Activated CD8-positive, alpha-beta memory T cell treated with anti-CD3 and anti-CD28 coated beads, Interleukin-2, amount 50 U/mL, for 1 hour (primary cell): ENCODE data around the gene PROSER1.
A peak's percentile ranks its signal among the peaks of the same experiment; 100 is the strongest.
"Not testable (repeated sequence)": the region's sequence is repeated elsewhere in the genome, so short reads cannot be mapped to it uniquely, and the experiment has no call there.

ENCODE experiments used
- DNase-seq: peaks from one replicate; pipeline ENCODE4 v3.0.0-alpha.2; 2020; ENCODE audit errors: extremely low read depth

PROSER1 gene

DNA sequence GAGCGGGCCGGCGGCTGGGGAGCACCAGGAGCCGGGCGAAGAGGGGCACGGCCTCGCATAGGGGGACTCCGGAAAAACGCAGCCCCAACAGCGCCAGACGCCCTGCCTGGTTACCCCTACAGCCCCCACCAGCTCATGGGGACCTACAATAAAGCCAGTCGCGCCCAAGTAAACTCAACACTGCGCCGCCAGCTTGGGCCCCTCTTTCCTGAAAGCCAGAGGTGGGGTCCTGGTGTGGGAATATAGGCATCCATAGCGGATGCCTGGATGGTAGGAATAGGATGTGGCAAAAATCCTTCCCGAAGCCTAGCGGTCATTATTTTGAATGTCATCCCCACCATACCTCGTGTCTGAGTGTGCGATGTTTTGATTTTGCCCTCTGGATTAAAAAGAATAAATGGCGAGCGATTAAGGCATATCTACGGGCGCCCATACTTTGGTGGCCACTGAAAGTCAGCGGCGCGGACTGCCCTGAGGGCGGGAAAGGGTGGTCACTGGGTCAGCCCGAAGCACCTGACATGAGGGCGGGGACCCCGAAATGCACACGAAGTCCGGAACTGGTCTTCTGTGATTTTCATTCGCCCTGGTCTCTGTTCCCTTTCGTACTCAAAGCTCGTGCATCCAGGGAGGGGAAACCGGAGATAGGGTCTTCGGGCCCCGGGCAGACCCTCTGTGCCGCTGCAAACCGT, at the start of gene PROSER1, which contains the start of gene NHLRC3:
TSS of gene PROSER1 (minus strand) at position 210 of the 689 bp plus-strand sequence. CDS start 847 bp downstream, outside the sequence.
TSS of gene NHLRC3 (plus strand) at position 577 of the 689 bp plus-strand sequence. CDS start 184 bp downstream, outside the sequence.
- DNase-seq: peak; percentile 81

DNA sequence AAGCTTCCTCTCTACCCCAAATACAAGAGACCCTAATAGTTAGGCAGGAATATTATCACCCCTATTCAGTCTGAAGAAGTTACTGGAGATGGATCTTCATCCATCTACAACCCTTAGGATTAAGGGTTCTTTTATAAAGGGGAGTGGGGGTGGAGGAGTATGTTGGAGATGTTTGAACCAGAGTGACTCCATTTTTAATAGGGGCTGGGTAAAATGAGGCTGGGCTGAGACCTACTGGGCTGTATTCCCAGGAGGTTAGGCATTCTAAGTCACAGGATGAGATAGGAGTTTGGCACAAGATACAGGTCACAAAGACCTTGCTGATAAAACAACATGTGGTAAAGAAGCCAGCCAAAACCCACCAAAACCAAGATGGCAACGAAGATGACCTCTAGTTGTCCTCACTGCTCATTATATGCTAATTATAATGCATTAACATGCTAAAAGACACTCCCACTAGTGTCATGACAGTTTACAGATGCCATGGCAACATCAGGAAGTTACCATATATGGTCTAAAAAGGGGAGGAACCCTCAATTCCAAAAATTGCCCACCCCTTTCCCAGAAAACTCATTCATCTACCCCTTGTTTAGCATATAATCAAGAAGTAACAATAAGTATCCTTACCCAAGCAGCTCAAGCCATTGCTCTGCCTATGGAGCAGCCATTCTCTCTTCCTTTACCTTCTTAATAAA, 48.5 kb upstream of the PROSER1 start:
- not testable (repeated sequence) for DNase-seq

DNA sequence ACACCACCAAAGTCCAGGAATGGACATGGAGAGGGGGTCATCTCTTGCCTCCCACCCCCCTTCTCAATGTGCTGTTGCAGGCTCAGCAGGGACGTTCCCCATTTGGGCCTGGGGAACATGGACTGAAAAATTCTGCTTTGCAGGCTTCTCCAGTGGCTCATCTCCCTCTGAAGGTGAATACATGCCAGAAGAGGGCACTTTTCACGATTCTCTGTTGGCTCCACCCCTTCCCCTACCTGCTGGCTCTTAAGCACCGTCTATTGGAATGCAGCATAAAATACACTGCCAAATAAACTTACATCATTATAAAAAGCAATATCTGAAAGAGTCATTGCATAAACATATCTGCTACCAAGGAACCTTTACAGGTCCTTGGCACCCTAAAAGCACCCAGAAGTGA, 36.1 kb upstream of the PROSER1 start:
- no peak for DNase-seq

DNA sequence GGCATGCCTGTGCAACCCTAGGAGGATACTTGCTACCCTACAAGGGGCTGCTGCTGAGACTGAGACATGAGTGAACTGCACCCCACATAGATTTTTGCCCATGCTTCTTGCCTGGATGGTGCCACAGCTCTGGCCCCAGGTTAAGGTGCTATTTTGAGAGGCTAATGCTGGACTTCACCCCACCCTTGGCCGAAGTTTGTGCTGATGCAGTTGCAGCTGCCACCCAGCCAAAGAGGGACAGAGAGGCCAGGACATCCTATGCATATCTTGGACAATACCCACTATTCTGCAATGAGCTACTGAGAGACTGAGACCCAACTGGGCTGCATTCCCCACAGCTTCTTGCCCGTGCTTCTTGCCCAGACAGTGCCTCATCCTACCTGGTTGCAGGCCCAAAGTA, 35.0 kb upstream of the PROSER1 start:
- DNase-seq: no peak

DNA sequence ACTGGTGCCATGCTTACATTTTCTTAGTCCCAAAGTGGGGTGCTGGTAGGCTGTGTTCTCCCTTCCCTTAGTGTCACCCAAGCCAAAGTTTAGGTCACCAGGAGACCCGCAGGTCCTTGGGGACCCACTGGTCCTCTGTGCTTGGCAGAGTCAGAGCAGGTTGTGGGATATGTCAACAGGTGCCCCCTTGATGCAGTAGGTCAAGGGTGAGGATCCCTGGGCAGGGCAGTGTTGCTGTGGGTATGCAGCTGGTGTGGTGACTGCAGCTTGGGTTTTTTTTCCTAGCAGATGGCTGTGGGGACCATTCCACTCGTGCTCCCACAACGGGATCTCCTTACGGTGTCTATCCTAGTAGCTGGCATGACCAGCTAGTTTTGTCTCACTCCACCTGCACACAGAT, 24.1 kb upstream of the PROSER1 start:
- no peak for DNase-seq

DNA sequence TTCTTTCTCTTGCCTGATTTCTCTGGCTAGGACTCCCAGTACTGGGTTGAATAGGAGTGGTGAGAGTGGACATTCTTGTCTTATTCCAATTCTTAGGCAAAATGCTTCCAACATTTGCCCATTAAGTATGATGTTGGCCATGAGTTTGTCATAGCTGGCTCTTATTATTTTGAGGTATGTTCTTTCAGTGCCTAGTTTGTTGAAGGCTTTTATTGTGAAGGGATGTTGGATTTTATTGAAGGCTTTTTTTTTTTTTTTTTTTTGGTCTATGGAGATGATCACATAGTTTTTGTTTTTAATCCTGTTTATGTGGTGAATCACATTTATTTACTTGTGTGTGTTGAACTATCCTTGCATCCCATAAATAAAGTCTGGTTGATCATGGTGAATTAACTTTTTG, 20.2 kb upstream of the PROSER1 start:
- no peak for DNase-seq

DNA sequence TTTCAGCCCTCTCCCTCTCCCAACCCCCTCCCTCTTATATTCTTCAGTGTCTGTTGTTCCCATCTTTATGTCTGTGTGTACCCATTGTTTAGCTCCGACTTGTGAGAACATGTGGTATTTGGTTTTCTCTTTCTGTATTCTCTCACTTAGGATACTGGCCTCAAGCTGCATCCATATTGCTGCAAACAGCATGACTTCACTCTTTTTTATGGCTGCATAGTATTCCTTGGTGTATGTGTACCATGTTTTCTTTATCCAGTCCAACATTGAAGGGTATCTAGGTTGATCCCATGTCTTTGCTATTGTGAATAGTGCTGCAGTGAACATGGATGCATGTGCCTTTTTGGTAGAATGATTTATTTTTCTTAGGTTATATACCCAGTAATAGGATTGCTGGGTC, 18.1 kb upstream of the PROSER1 start:
- DNase-seq: no peak

DNA sequence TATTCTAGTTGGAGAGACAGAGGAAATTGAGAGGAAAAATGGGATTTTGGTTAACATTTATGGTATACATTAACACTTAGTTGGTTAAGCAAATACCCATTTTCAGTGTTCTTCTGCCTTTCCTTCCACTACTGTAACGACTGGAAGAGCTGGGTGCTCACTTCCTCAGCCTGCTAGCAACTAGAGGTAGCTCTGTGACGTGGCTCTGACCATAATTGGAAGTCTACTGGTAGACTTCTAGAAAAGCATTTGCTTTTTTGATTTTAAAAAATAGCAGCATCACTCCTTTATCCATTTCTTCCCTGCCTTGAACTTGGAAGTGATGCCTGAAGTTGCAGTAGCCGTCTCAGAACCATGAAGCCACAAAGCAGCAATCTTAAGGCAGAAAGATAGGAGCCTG, 16.2 kb upstream of the PROSER1 start:
- no peak for DNase-seq

DNA sequence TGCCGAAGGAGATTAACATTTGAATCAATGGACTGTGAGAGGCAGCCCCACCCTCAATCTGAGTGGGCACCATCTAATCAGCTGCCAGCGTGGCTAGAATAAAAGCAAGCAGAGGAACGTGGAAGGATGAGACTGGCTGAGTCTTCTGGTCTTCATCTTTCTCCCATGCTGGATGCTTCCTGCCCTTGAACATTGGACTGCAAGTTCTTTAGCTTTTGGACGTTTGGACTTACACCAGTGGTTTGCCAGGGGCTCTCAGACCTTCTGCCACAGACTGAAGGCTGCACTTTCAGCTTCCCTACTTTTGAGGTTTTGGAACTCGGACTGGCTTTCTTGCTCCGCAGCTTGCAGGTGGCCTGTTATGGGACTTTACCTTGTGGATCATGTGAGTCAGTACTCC, 15.1 kb upstream of the PROSER1 start:
- DNase-seq: no peak

DNA sequence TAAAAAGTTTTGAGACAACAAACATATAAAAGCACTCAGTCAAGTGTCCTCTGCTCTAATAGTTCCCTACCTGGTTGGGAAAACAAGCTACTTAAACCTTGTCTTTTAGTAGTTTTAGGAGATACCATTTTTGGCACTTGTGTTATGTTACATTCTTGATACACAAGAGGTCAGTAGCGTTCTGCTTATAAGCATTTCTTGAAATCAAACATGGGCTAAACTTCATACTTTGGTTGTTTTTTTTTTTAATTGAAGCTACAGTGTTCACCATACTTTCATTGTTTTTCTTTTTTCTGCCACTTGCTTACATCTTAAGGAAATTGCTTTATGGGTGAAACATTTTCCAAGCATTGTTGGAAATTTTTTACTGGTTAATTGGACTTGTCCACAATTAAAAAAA, 13.3 kb upstream of the PROSER1 start:
- no peak for DNase-seq

DNA sequence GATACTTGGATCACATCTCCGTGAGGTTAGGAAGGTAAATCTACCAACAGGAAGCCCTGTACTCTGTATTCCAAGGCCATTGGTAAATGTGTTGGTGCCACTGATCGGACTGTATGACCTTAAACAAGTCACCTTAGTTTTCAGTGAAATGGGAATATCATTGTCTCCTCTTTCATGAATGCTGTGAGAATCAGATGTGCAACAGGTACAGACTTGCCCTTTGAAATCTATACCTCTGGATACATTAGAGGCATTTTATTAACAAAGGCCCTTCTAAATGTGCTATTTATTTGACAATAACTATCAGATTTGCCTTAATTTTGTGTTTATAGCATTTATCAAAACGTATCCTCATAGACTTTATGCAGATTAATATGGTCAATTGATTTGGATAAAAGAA, 11.4 kb upstream of the PROSER1 start:
- DNase-seq: no peak

DNA sequence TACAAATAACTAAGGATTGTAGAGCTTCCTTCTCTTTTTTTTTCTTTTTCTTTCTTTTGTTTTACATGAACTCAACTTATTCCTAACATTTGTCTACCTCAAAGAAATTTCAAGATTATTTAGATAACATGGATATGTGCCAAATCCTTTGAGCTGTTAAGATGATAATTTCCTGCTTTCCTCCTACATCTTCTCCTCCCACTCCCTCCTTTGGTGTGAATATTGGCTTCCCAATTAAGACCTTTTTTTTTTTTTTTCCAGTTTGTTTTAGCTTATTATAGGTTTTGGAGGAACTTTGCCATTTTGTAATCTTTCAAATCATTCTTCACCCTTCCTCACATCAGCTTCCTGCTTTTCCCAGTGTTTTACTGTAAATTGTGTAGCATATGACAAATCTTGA, 10.9 kb upstream of the PROSER1 start:
- no peak for DNase-seq

DNA sequence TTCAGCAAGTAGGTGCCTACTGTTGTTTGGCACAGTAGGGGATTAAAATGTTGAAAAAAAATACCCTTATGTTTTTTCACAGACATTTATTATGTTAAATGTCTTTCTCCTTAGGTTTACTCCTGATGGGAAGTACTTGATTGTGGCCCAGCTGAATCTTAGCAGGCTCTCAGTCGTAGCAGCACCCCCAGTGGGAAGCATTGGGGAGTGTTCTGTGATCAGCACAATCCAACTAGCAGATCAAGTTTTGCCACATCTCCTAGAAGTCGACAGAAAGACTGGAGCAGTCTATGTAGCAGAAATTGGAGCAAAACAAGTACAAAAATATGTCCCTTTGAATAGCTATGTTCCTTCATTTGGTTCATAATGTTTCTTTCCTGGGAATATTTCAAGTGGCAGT, 9.7 kb upstream of the PROSER1 start:
- no peak for DNase-seq

DNA sequence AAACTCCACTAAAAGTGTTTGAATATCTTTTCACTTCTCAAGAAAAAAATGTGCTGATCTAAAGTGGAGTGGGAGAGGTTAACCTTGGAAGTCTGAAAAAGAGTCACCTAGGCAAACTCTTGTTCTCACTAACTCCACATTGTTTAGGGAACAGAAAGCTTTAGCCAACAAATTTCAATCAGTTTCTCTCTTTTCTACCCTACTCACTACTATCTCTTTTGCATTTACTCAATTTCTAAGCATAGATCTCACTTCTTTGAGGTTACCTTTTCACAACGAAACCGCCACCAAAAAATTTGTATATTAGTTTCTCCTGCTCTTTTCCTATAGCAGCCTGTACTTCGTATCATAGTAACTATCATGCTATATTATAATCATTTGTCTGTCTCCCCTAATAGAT, 6.6 kb upstream of the PROSER1 start:
- DNase-seq: no peak

DNA sequence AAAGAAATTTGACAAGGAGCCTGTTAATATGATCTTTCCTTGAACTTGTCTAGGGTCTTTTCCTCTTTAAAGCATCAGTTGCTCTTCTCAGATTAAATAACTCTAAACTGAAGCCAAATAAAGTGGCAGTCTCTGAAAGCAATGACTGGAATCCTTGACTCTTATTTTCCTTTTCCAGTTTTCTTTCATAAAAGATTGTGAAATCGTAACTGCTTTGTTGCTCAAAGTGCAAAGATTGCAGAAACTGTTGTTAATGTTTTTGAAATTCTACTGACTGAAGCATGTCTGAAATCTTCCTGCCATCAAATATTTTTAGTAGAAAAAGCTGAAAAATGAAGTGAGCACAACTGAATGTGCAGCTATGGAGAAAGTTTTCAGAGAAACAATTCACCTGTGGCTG, 2.3 kb upstream of the PROSER1 start:
- DNase-seq: no peak

DNA sequence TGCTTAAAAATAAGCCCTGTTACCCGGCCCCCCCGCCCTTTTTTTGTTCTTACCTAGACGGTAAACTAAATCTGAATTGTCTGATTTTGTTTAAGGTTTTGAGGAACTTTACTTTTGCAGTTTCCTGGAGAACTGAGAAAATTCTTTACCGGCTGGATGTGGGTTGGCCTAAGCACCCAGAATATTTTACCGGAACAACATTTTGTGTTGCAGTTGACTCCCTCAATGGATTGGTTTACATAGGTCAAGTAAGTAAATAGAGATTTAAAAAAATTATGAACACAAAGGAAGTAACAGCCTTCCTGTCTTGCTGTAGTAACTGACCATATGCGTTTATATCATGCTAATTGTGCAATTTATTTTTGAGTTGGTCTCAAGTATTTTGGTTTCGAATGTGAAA, 1.2 kb upstream of the PROSER1 start:
- no peak for DNase-seq

DNA sequence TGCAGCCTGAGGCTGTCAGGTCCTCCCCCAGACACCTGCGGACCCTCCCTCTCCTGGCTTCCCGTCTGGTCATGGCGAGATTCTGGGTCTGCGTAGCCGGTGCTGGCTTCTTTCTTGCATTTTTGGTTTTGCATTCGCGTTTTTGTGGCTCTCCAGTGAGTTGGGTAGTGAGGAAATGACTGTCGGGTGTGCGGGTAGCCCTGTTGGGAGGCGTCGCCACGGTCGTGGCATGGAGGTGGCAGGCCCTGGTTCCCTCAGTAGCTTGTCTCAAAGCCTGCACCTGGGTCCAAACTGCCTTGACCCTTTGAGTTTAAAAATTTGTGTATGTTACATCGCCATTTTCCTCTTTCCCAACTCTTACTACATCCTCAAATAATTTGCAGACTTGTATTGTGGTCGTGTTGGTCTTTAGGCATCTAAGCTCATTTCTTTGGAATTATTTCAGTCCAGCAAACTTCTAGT, 711 bp upstream of the PROSER1 start:
- DNase-seq: peak; percentile 10

DNA sequence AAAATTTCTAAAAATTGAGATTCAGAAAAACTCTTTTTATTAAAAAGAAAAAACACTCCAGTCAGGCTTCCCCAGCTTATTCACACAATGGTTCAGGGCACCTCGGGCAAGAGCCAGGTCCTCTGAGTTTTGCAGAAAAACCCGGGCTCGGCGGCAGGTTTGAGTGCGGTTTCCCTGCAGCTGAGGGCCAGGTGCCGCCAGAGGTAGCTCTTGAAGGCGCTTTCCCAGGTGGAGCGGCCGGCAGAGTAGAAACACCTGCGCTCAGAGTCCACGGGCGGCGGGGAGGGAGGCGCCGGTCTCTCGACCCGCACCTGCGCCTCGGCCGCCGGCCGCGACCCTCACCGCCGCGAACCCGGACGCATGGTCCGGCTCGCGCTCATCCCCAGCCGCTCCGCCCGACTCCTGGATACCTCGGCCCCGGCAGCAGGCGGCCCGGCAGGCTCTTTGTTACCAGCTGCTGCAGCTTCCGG, 444 bp downstream of the PROSER1 start:
- no peak for DNase-seq

DNA sequence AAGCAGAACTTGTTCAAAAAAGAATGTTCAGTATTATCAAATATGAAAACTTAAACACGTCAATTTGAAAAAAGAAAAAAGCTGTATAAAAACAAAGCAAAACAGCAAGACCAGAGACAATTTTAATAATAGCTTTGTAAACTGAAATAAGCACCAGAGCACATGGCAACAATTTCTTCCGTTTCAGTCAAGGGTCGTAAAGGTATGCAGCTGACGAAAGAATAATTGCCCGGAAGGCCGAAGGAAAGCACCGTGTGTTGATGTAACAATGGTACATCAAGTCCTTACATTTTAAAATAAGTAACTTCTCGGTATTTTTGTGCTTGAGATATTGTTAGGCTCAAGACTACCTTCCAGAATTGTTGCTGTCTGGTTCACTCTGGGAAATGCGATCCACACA, 1.7 kb downstream of the PROSER1 start:
- DNase-seq: no peak

DNA sequence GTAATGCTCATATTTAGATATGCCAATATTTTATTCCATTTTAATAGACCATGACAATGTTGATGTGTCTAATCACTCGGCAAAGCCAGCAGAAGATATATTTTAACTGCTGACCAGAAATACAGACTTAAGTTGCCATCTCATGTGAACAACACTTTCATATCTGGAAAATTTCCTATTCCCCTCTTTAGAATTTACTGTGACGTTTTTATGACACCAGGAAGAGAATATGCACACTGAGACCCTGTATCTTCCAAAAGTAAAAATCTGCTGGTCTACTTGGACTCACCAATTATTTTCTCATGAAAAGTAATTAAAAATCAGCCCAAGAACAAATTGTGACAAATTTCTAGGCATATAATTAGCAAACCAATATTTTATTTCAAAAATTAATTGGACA, 2.1 kb downstream of the PROSER1 start:
- DNase-seq: no peak

DNA sequence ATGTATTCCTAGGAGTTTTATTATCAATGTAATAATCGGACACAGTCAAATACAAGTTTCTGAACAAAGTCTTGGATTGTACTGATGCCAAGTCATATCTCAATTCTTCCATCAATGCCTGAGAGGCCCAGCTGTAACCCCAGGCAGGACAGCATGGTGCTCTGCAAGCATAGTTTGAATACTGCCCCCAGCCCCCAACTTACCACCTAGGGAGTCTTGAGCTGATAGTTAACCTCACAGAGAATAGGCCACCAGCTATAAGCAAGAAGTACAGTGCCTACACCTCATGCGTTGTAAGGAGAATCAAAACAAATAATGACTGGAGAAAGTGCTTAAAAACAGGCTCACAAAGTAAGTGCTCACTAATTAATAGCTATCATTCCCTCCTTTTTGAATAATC, 2.7 kb downstream of the PROSER1 start:
- DNase-seq: no peak

DNA sequence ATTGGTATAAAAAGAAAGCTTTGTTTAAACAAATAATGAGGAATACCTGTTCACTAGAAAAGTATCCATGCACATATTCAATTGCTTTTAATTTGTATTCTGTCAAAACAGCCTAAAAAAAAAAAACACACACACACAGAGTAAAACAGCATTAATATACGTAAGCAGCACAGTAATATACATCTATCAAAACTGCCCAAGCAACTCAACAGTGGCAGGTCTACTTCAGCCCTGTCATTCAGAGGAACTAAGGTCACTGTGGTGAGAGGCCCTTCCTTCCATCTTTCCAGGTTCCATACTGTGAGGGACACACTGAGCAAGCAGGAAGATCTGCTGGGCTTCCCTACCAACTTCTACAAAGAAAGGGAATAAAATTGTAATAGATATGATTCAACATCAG, 3.8 kb downstream of the PROSER1 start:
- no peak for DNase-seq

DNA sequence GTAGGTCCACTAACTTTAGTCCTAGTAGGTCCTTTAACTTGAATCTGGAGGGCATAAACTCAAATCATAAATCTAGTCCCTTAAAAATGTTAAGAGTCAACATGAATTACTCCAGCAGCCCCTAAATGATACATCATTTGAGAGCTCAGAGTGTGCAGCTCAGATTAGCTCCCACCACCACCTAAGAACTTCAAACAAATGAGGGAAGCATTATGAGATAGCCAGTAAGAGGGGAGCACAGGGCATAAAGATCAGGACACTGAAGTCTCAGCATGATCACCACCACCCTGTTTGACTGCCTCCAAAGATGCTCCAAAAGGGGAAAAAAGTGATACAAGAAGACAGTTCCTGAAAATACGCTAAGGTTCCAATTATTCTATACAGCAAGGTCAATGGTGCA, 5.7 kb downstream of the PROSER1 start:
- no peak for DNase-seq
